Suprapubic skin (tissue), 4 donors: Measurements from ENCODE around the gene ZSWIM6. TPM values are rescaled to one million over a fixed set of nuclear protein-coding genes. Genes with fewer than 3 reads are reported as not detected.

Experiments
- DNase-seq, 2 donors: peaks; one replicate each; pipeline ENCODE4 v3.0.0-alpha.2; 2019; ENCODE audit warnings: low spot score in 2 of 2
- H3K27ac ChIP-seq: fragments of 200-600 bp; sonication (generic); one replicate; pipeline ENCODE4 v1.5.1; 2019
- H3K27me3 ChIP-seq: fragments of 200-600 bp; sonication (generic); one replicate; pipeline ENCODE4 v1.5.1; 2019
- H3K36me3 ChIP-seq: fragments of 200-600 bp; sonication (generic); one replicate; pipeline ENCODE4 v1.5.1; 2019
- H3K4me1 ChIP-seq: fragments of 200-600 bp; sonication (generic); one replicate; pipeline ENCODE4 v1.5.1; 2019
- H3K4me3 ChIP-seq: fragments of 200-600 bp; sonication (generic); one replicate; pipeline ENCODE4 v1.5.1; 2019; ENCODE audit warnings: mild to moderate bottlenecking
- H3K9me3 ChIP-seq: fragments of 200-600 bp; sonication (generic); one replicate; pipeline ENCODE4 v1.5.1; 2019
- EP300 ChIP-seq: sonication (generic); formaldehyde crosslinking; IDR thresholded peaks from one replicate; pipeline ENCODE4 v1.6.1; 2017; ENCODE audit warnings: antibody characterized with exemption
- POLR2A ChIP-seq, 2 donors: fragments of 450-650 bp; IDR thresholded peaks; one replicate each; pipeline ENCODE4 v1.6.1; 2017; ENCODE audit warnings: antibody characterized with exemption in 2 of 2, mild to moderate bottlenecking in 2 of 2, moderate library complexity in 2 of 2
- POLR2AphosphoS5 ChIP-seq, 3 donors: sonication (generic); formaldehyde crosslinking; IDR thresholded peaks; one replicate each; pipeline ENCODE4 v1.6.1; 2017; ENCODE audit warnings: antibody characterized with exemption in 3 of 3
- WGBS: methylation state at CpG from one replicate; pipeline ENCODE4 v1.1.5; 2018; 5-methylcytosine and 5-hydroxymethylcytosine counted together
- total RNA-seq, 4 donors: library from RNA; depleted of rRNA; stranded (reverse); fragments of >200 nt; gene quantifications; one replicate each; pipeline ENCODE4 v1.1.0, GENCODE V29; 2016
- TF ChIP-seq, protein P1 (sequence below), 2 donors: fragments of 200-600 bp in 1 of 2; fragments of 450-650 bp in 1 of 2; sonication (generic) in 1 of 2; IDR thresholded peaks; one replicate each; pipeline ENCODE4 v1.5.1; 2016 to 2019; ENCODE audit warnings: antibody characterized with exemption in 2 of 2, mild to moderate bottlenecking in 1 of 2, moderate library complexity in 1 of 2

Gene ZSWIM6
- total RNA-seq, 4 donors from 2014 or later: 7.3 to 12.2 (median 8.2) TPM

DNA sequence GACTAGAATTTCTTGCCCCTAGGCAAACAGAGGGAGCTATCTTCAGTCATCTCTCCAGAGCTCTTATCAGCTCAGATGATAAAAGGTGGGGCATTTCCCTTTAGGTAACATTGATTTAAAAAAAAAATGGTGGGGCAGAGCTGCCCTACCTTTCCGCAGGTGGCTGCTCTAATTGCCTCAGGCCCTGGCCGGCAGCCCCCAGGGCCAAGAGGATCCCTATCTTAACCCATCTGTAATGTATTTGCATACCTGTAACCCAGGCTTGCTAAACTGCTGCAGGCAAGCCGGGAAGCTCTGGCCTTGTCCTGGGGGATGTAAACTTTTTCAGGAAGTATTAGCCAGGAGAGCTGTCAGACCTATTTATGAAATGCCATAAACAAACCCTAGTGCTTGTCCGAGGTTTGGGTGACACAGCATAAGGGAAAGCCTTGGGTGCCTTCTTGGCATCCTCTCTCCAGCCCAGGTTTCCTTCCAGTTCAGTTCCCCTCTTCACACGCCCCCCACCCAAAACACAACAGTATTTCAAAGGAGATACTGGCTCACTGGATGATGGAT, 20.9 kb upstream of the ZSWIM6 start:
- no peaks in the 10 kb centered on the region for H3K27me3 ChIP-seq
- no peaks in the 10 kb centered on the region for H3K4me1 ChIP-seq
- DNase-seq: no peak
- 65% methylated on average over 5 of the region's 5 CpGs for WGBS
- H3K27ac ChIP-seq: no peak overlapping the region
- H3K4me3 ChIP-seq: no peak overlapping the region
- no peaks in the 10 kb centered on the region for H3K9me3 ChIP-seq
- H3K36me3 ChIP-seq: no peaks in the 10 kb centered on the region
- TF ChIP-seq EP300 (no peak), POLR2AphosphoS5 (IDR thresholded peaks at IDR 0.05) (no peak), POLR2A (IDR thresholded peaks at IDR 0.05) (no peak)
- TF ChIP-seq, protein P1, sequence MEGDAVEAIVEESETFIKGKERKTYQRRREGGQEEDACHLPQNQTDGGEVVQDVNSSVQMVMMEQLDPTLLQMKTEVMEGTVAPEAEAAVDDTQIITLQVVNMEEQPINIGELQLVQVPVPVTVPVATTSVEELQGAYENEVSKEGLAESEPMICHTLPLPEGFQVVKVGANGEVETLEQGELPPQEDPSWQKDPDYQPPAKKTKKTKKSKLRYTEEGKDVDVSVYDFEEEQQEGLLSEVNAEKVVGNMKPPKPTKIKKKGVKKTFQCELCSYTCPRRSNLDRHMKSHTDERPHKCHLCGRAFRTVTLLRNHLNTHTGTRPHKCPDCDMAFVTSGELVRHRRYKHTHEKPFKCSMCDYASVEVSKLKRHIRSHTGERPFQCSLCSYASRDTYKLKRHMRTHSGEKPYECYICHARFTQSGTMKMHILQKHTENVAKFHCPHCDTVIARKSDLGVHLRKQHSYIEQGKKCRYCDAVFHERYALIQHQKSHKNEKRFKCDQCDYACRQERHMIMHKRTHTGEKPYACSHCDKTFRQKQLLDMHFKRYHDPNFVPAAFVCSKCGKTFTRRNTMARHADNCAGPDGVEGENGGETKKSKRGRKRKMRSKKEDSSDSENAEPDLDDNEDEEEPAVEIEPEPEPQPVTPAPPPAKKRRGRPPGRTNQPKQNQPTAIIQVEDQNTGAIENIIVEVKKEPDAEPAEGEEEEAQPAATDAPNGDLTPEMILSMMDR (IDR thresholded peaks at IDR 0.05): no peak

DNA sequence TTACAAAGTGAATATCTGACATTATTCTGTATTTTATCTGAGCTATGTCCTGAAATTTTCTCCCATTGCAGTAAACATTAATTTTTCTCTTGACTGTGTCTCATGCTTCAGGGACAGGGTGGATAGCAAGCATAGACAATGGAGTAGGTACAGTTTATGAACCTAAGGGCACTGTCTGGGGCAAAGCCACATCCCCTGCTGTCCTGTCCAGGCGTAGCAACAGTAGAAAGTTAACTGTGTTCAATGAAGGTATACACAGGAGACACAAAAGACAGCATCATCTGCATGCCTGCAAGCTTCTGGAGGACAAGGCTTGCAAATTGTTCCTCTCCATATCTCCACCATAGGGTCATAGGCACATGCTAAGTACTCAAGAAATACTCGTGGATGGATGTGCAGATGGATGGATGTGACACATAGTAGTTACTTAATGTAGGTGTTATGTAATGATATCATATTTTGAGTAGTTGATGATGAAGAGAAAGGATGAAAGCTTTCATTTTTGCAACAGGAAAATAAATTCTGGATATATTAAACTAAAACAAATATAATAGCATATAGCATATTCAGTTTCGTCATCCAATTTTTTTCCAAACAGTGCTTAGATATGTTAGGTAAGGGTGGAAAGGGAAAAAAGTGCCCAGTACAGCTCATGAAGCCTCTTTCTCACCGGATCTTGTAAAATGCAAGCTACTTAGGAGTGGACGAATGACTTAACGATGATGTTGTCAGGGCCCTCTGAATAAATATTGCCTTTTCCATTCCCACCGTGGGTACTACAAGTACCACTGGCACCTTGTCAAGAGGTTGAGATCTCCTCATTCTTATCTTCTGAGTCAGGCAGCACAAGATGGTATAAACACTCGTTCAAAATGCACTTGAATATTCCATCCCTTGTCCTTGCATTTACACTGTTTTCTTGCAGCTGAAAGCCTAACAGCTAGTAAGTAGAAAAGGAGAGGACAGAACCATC, 19.9 kb upstream of the ZSWIM6 start:
- H3K36me3 ChIP-seq: no peaks in the 10 kb centered on the region
- no peaks in the 10 kb centered on the region for H3K9me3 ChIP-seq
- no peaks in the 10 kb centered on the region for H3K4me1 ChIP-seq
- H3K4me3 ChIP-seq: no peak overlapping the region
- 77% methylated on average over 8 of the region's 8 CpGs for WGBS
- no peaks in the 10 kb centered on the region for H3K27me3 ChIP-seq
- H3K27ac ChIP-seq: no peak overlapping the region
- TF ChIP-seq, protein P1 (IDR thresholded peaks at IDR 0.05): no peak
- TF ChIP-seq POLR2A (IDR thresholded peaks at IDR 0.05): no peak
- TF ChIP-seq POLR2AphosphoS5 (IDR thresholded peaks at IDR 0.05): no peak
- TF ChIP-seq EP300: no peak
- DNase-seq: no peak

DNA sequence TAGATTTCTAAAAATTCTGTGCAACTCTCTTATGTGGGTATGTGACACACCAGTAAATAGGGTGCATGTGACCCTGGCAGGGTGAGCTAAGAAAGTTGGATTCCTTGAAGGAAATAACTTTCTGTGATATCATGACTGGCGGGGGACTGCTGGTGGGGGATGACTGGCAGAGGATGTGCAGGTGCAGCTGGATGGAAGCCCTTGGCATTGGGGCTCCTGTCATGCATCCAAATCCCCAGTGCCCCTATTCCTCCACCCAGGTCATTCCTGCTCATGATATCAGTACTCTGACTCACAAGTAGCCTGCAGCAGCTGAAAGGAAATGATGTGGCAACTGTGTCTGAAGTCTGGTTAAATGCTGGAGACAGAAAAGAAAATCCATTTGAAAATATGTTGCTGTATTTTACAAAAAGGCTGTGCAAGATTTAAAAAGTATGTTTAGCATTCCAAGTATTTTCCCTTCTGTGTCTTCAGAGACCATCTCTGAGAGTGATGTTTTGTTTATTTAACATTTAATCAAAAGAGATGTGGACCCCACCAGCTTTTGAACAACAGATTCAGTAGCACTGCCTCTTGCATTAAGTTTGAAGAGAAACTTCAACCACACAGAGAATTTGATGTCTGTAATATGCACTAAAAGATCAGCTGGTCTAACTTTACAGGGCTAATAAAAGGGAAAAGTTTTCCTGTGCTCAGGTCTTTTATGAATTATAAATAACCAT, 17.9 kb upstream of the ZSWIM6 start:
- TF ChIP-seq POLR2A (IDR thresholded peaks at IDR 0.05) (no peak), POLR2AphosphoS5 (IDR thresholded peaks at IDR 0.05) (no peak), EP300 (no peak)
- TF ChIP-seq, protein P1 (IDR thresholded peaks at IDR 0.05): no peak
- no peaks in the 10 kb centered on the region for H3K27me3 ChIP-seq
- no peaks in the 10 kb centered on the region for H3K9me3 ChIP-seq
- WGBS: 27% methylated on average over 1 of the region's 1 CpG
- no peak for DNase-seq
- H3K4me1 ChIP-seq: peaks cover 2% of the 10 kb centered on the region
- H3K36me3 ChIP-seq: no peaks in the 10 kb centered on the region
- H3K4me3 ChIP-seq: no peak overlapping the region
- no peak overlapping the region for H3K27ac ChIP-seq

DNA sequence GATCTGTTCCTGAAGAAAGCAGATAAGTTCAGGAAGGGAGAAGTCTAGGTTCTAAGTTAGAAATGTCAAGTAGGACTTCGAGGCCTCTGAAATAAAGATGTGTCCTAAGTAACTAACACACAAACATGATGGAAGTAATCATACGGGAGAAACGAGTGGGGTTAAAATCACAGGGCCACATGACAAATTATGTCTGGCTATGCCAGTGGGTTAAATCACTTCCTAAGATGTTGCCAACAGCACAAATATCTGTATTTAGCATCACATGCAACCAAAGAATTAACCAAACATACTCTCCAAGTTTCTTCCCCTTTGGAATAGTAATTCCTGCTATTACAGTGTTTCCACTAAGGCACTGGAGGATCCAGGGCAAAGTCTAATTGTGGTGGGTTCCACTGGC, 13.7 kb upstream of the ZSWIM6 start:
- peaks cover 15% of the 10 kb centered on the region for H3K4me1 ChIP-seq
- H3K4me3 ChIP-seq: no peak overlapping the region
- H3K27ac ChIP-seq: no peak overlapping the region
- H3K9me3 ChIP-seq: no peaks in the 10 kb centered on the region
- DNase-seq: no peak
- no peaks in the 10 kb centered on the region for H3K27me3 ChIP-seq
- 68% methylated on average over 3 of the region's 3 CpGs for WGBS
- no peaks in the 10 kb centered on the region for H3K36me3 ChIP-seq
- TF ChIP-seq EP300: no peak
- TF ChIP-seq POLR2AphosphoS5 (IDR thresholded peaks at IDR 0.05): no peak
- TF ChIP-seq, protein P1 (IDR thresholded peaks at IDR 0.05): no peak
- no peak for TF ChIP-seq POLR2A (IDR thresholded peaks at IDR 0.05)
